OCI-LY3 (cell line): ENCODE measurements around the gene TM9SF2.
A peak's percentile ranks its signal among the peaks of the same experiment; 100 is the strongest.

Experiments used
- H2AFZ ChIP-seq: fragments of 200-600, 300-600 bp; shearing (Covaris generic); 2 replicates; pipeline ENCODE4 v1.6.0; 2014; ENCODE audit warnings: antibody characterized with exemption, low read depth, low read length
- H3K27ac ChIP-seq: fragments of 200-600, 300-600 bp; sonication (generic); 2 replicates; pipeline ENCODE4 v1.5.1; 2014; ENCODE audit warnings: mild to moderate bottlenecking, low read length, moderate library complexity, mixed read lengths
- H3K27me3 ChIP-seq: fragments of 200-600, 300-600 bp; sonication (generic); 2 replicates; pipeline ENCODE4 v1.6.1; 2014; ENCODE audit warnings: low read depth, low read length, mixed read lengths
- H3K36me3 ChIP-seq: fragments of 200-600, 300-600 bp; sonication (generic); replicated peaks from 2 replicates; pipeline ENCODE3; 2014; ENCODE audit warnings: low read depth, low read length, mixed read lengths
- H3K4me1 ChIP-seq: fragments of 300-600, 200-600 bp; sonication (generic); 2 replicates; pipeline ENCODE4 v1.6.1; 2014; ENCODE audit warnings: low read length, mixed read lengths
- H3K4me2 ChIP-seq: fragments of 200-600, 300-600 bp; sonication (generic); 2 replicates; pipeline ENCODE4 v1.6.1; 2014; ENCODE audit warnings: low read length, mixed read lengths
- H3K4me3 ChIP-seq: fragments of 300-600, 200-600 bp; sonication (generic); 2 replicates; pipeline ENCODE4 v1.5.1; 2014; ENCODE audit warnings: antibody characterized with exemption, mild to moderate bottlenecking, low read length, moderate library complexity
- H3K79me2 ChIP-seq: fragments of 300-600, 200-600 bp; shearing (Covaris generic); 2 replicates; pipeline ENCODE4 v1.6.1; 2014; ENCODE audit warnings: mild to moderate bottlenecking, low read length, mixed read lengths
- H3K9ac ChIP-seq: fragments of 300-600, 200-600 bp; shearing (Covaris generic); 2 replicates; pipeline ENCODE4 v1.6.0; 2014; ENCODE audit warnings: mild to moderate bottlenecking, low read length, moderate library complexity
- H3K9me3 ChIP-seq: fragments of 200-600, 300-600 bp; shearing (Covaris generic); 2 replicates; pipeline ENCODE4 v1.6.1; 2014; ENCODE audit warnings: low read length, mixed read lengths; ENCODE audit not compliant: insufficient read depth
- H4K20me1 ChIP-seq: fragments of 200-600, 300-600 bp; sonication (generic); 2 replicates; pipeline ENCODE4 v1.6.1; 2016; ENCODE audit warnings: low read length, mixed read lengths; ENCODE audit not compliant: insufficient read depth
- CTCF ChIP-seq: fragments of 200-600, 300-600 bp; sonication (generic); IDR thresholded peaks from 2 replicates; pipeline ENCODE4 v1.5.1; 2014; ENCODE audit warnings: antibody characterized with exemption, low read length, low read depth
- EZH2phosphoT487 ChIP-seq: fragments of 200-600 bp; shearing (Covaris generic); IDR thresholded peaks from 2 replicates; pipeline ENCODE4 v1.6.1; 2018; ENCODE audit warnings: antibody characterized with exemption, mixed run types, low read depth

TM9SF2 gene

GRCh38 chr13:99527301-99527700, 26.0 kb downstream of the TM9SF2 start:
- H3K4me1 ChIP-seq: peaks cover 12% of the 10 kb centered on the region
- H4K20me1 ChIP-seq: no peaks in the 10 kb centered on the region
- H3K9ac ChIP-seq: no peak overlapping the region
- no peak overlapping the region for H2AFZ ChIP-seq
- H3K27me3 ChIP-seq: no peaks in the 10 kb centered on the region
- TF ChIP-seq CTCF (no peak), EZH2phosphoT487 (no peak)
- no peak overlapping the region for H3K4me2 ChIP-seq
- no peak overlapping the region for H3K4me3 ChIP-seq
- no peaks in the 10 kb centered on the region for H3K79me2 ChIP-seq
- H3K27ac ChIP-seq: no peak overlapping the region
- no peaks in the 10 kb centered on the region for H3K9me3 ChIP-seq
- H3K36me3 ChIP-seq: peaks cover 48% of the 10 kb centered on the region

GRCh38 chr13:99528547-99528946, 27.3 kb downstream of the TM9SF2 start:
- Histone ChIP-seq H3K4me1 (peaks cover 12% of the 10 kb centered on the region), H3K9me3 (no peaks in the 10 kb centered on the region), H3K4me3 (no peak overlapping the region), H3K4me2 (peak overlapping the region; percentile 28; the same call in 1 of the 2 replicates), H2AFZ (no peak overlapping the region), H3K9ac (no peak overlapping the region), H3K27ac (0 out of 2 replicates have a peak overlapping the region, but pooled peaks have one; percentile 8), H3K79me2 (no peaks in the 10 kb centered on the region), H3K27me3 (no peaks in the 10 kb centered on the region), H4K20me1 (no peaks in the 10 kb centered on the region), H3K36me3 (peaks cover 45% of the 10 kb centered on the region)
- TF ChIP-seq EZH2phosphoT487 (no peak), CTCF (peak; percentile 95)

GRCh38 chr13:99536023-99536422, 34.8 kb downstream of the TM9SF2 start:
- Histone ChIP-seq H3K79me2 (no peaks in the 10 kb centered on the region), H3K36me3 (peaks cover 35% of the 10 kb centered on the region), H2AFZ (no peak overlapping the region), H3K4me1 (peaks cover 19% of the 10 kb centered on the region), H4K20me1 (no peaks in the 10 kb centered on the region), H3K27me3 (no peaks in the 10 kb centered on the region), H3K9ac (no peak overlapping the region), H3K9me3 (no peaks in the 10 kb centered on the region), H3K27ac (no peak overlapping the region), H3K4me3 (no peak overlapping the region), H3K4me2 (no peak overlapping the region)
- TF ChIP-seq EZH2phosphoT487 (no peak), CTCF (no peak)

- peaks cover 61% of the 10 kb centered on the region for H3K4me1 ChIP-seq
- no peak overlapping the region for H2AFZ ChIP-seq
- H3K9ac ChIP-seq: peak overlapping the region; percentile 56
- no peaks in the 10 kb centered on the region for H4K20me1 ChIP-seq
- peak overlapping the region; percentile 96 for H3K27ac ChIP-seq
- no peak for TF ChIP-seq EZH2phosphoT487
- no peak for TF ChIP-seq CTCF
- peaks cover 7% of the 10 kb centered on the region for H3K79me2 ChIP-seq
- peak overlapping the region; percentile 5; the same call in 1 of the 2 replicates for H3K4me3 ChIP-seq
- H3K9me3 ChIP-seq: no peaks in the 10 kb centered on the region
- peaks cover 32% of the 10 kb centered on the region for H3K36me3 ChIP-seq
- H3K27me3 ChIP-seq: no peaks in the 10 kb centered on the region
- H3K4me2 ChIP-seq: peak overlapping the region; percentile 45
Measured at GRCh38 chr13:99540530-99540929, 39.3 kb downstream of the TM9SF2 start.
